GM23338 (cell line): ENCODE results near the gene XPO6. TPM values are rescaled to one million over a fixed set of nuclear protein-coding genes. Genes with fewer than 3 reads are reported as not detected.

Experiments used
- ATAC-seq: fragments of 200-7000 bp; cut with Tn5 transposase; 3 replicates; pipeline ENCODE4 v1.9.1; 2020
- DNase-seq: peaks from one replicate; pipeline ENCODE4 v3.0.0-alpha.2; 2015; ENCODE audit warnings: low spot score
- H2AFZ ChIP-seq: fragments of 200-600 bp; sonication (generic); 2 replicates; pipeline ENCODE4 v1.8.0; 2016; ENCODE audit warnings: antibody characterized with exemption, mild to moderate bottlenecking, moderate library complexity
- H3F3A ChIP-seq: fragments of 200-600 bp; sonication (generic); replicated peaks from 2 replicates; pipeline ENCODE4 v1.8.0; 2017; ENCODE audit warnings: antibody characterized with exemption, mixed run types, low read depth
- H3K27ac ChIP-seq: fragments of 200-600 bp; sonication (generic); 2 replicates; pipeline ENCODE4 v1.6.1; 2016; ENCODE audit warnings: low read depth
- H3K27me3 ChIP-seq: fragments of 200-600 bp; sonication (generic); 2 replicates; pipeline ENCODE4 v1.8.0; 2016; ENCODE audit warnings: mild to moderate bottlenecking, mixed run types, moderate library complexity; ENCODE audit not compliant: insufficient read depth
- H3K36me3 ChIP-seq: fragments of 200-600 bp; sonication (generic); 2 replicates; pipeline ENCODE4 v1.8.0; 2016; ENCODE audit warnings: mild to moderate bottlenecking; ENCODE audit not compliant: insufficient read depth
- H3K4me1 ChIP-seq: fragments of 200-600 bp; sonication (generic); 2 replicates; pipeline ENCODE4 v1.8.0; 2016; ENCODE audit warnings: mild to moderate bottlenecking, moderate library complexity; ENCODE audit not compliant: insufficient read depth
- H3K4me2 ChIP-seq: fragments of 200-600 bp; sonication (generic); 2 replicates; pipeline ENCODE4 v1.7.1; 2017; ENCODE audit warnings: mixed run types
- H3K4me3 ChIP-seq: fragments of 200-600 bp; sonication (generic); 2 replicates; pipeline ENCODE4 v1.6.1; 2016; ENCODE audit warnings: mixed run types
- H3K79me2 ChIP-seq: fragments of 200-600 bp; sonication (generic); replicated peaks from 2 replicates; pipeline ENCODE4 v1.8.0; 2017; ENCODE audit warnings: mild to moderate bottlenecking; ENCODE audit not compliant: insufficient read depth
- H3K9me2 ChIP-seq: fragments of 200-600 bp; sonication (generic); 2 replicates; pipeline ENCODE4 v1.8.0; 2017; ENCODE audit not compliant: insufficient read depth
- H4K20me1 ChIP-seq: fragments of 200-600 bp; sonication (generic); replicated peaks from 2 replicates; pipeline ENCODE4 v1.8.0; 2017; ENCODE audit warnings: mild to moderate bottlenecking; ENCODE audit not compliant: insufficient read depth
- H3K27ac Mint-ChIP-seq: 2 replicates; pipeline ENCODE4 v1.8.0; 2020; ENCODE audit warnings: inconsistent platforms, mild to moderate bottlenecking, moderate library complexity, mixed read lengths
- H3K27me3 Mint-ChIP-seq: 3 replicates; pipeline ENCODE4 v1.8.0; 2022; ENCODE audit warnings: low read depth, mild to moderate bottlenecking, moderate library complexity, mixed read lengths, inconsistent platforms; ENCODE audit not compliant: insufficient read depth, poor library complexity
- H3K36me3 Mint-ChIP-seq: 3 replicates; pipeline ENCODE4 v1.8.0; 2021; ENCODE audit warnings: low read depth, mild to moderate bottlenecking, inconsistent platforms, moderate library complexity, mixed read lengths
- H3K4me1 Mint-ChIP-seq: 3 replicates; pipeline ENCODE4 v1.8.0; 2020; ENCODE audit warnings: mild to moderate bottlenecking, inconsistent platforms, mixed read lengths
- H3K4me3 Mint-ChIP-seq: 3 replicates; pipeline ENCODE4 v1.8.0; 2021; ENCODE audit warnings: moderate library complexity, mild to moderate bottlenecking, inconsistent platforms, mixed read lengths
- H3K9me3 Mint-ChIP-seq: 3 replicates; pipeline ENCODE4 v1.8.0; 2020; ENCODE audit warnings: moderate library complexity, mild to moderate bottlenecking, inconsistent platforms, mixed read lengths
- CREB1 ChIP-seq: fragments of 250-450 bp; sonication (Bioruptor Pico); IDR thresholded peaks from 2 replicates; pipeline ENCODE4 v1.5.0; 2020; ENCODE audit warnings: low read depth, mild to moderate bottlenecking, moderate library complexity
- ETS1 ChIP-seq: IDR thresholded peaks from 2 replicates; pipeline ENCODE4 v1.6.1; 2016; ENCODE audit warnings: antibody characterized with exemption
- EZH2 ChIP-seq: fragments of 200-600 bp; sonication (generic); IDR thresholded peaks from one replicate; pipeline ENCODE4 v1.8.0; 2017; ENCODE audit warnings: antibody characterized with exemption, mild to moderate bottlenecking, low read depth; ENCODE audit not compliant: unreplicated experiment
- EZH2phosphoT487 ChIP-seq: fragments of 200-600 bp; sonication (generic); IDR thresholded peaks from one replicate; pipeline ENCODE4 v1.8.1; 2018; ENCODE audit warnings: antibody characterized with exemption; ENCODE audit not compliant: unreplicated experiment
- POLR2AphosphoS5 ChIP-seq: IDR thresholded peaks from 2 replicates; pipeline ENCODE4 v1.6.1; 2016; ENCODE audit warnings: antibody characterized with exemption, low read depth
- STAT1 ChIP-seq: IDR thresholded peaks from one replicate; pipeline ENCODE4 v1.6.1; 2016; ENCODE audit warnings: antibody characterized with exemption; ENCODE audit not compliant: unreplicated experiment
- ZNF114 ChIP-seq: fragments of 250-450 bp; sonication (Bioruptor Pico); IDR thresholded peaks from 2 replicates; pipeline ENCODE4 v1.5.0; 2020; ENCODE audit warnings: mild to moderate bottlenecking, moderate library complexity
- ZNF331 ChIP-seq: fragments of 250-450 bp; sonication (Bioruptor Pico); IDR thresholded peaks from 2 replicates; pipeline ENCODE4 v1.5.0; 2020; ENCODE audit warnings: low read depth, mild to moderate bottlenecking, moderate library complexity
- ZNF462 ChIP-seq: fragments of 250-450 bp; sonication (Bioruptor Pico); IDR thresholded peaks from 2 replicates; pipeline ENCODE4 v1.5.0; 2020; ENCODE audit warnings: mild to moderate bottlenecking, moderate library complexity
- polyA plus RNA-seq: library from polyadenylated mRNA; unstranded; fragments of >200 nt; fragmentation: Nextera tagmentation; extraction: Ambion mirVana; gene quantifications from 2 replicates; pipeline ENCODE4 v1.2.1, GENCODE V29; 2016
- total RNA-seq: library from RNA; depleted of rRNA; stranded (reverse); fragments of >200 nt; shearing (Covaris generic); gene quantifications from 2 replicates; pipeline ENCODE4 v1.2.3, GENCODE V29; 2014

Gene XPO6
- total and polyA plus RNA-seq, 2 experiments from 2014 or later = 83.9 to 178 TPM

GRCh38 chr16:28133666-28134065 lies 78.1 kb downstream of the XPO6 start (continued):
- TF ChIP-seq ZNF462 (CRISPR knock-in tag) (no peak), STAT1 (no peak), POLR2AphosphoS5 (no peak), EZH2 (no peak), CREB1 (CRISPR knock-in tag) (no peak)

- no peak overlapping the region for H3K4me3 Mint-ChIP-seq
- no peak for DNase-seq
- no peaks in the 10 kb centered on the region for H3K9me3 Mint-ChIP-seq
- no peaks in the 10 kb centered on the region for H3K4me1 ChIP-seq
- no peak overlapping the region for H3K4me3 ChIP-seq
- H3K27me3 ChIP-seq = no peaks in the 10 kb centered on the region
- H3K9me2 ChIP-seq = no peaks in the 10 kb centered on the region
- no peak overlapping the region for H2AFZ ChIP-seq
- no peaks in the 10 kb centered on the region for H3F3A ChIP-seq
- peaks cover 13% of the 10 kb centered on the region; the same call in 2 of the 3 replicates for H3K4me1 Mint-ChIP-seq
- H3K36me3 Mint-ChIP-seq = peaks cover 82% of the 10 kb centered on the region
- H4K20me1 ChIP-seq = peaks cover 8% of the 10 kb centered on the region; the same call in 1 of the 2 replicates
- no peak overlapping the region for H3K4me2 ChIP-seq
- peaks cover 17% of the 10 kb centered on the region; the same call in 1 of the 2 replicates for H3K79me2 ChIP-seq
- peaks cover 25% of the 10 kb centered on the region; the same call in 1 of the 2 replicates for H3K36me3 ChIP-seq
- H3K27me3 Mint-ChIP-seq = peaks cover 2% of the 10 kb centered on the region
- H3K27ac ChIP-seq = no peak overlapping the region; the same call in 1 of the 2 replicates
- no peak for ATAC-seq
- no peak overlapping the region; the same call in 1 of the 2 replicates for H3K27ac Mint-ChIP-seq
- TF ChIP-seq EZH2phosphoT487 (no peak), ZNF331 (CRISPR knock-in tag) (no peak), ZNF114 (CRISPR knock-in tag) (no peak), CREB1 (CRISPR knock-in tag) (no peak), STAT1 (no peak), ETS1 (no peak)
Measured at GRCh38 chr16:28131743-28132393, 79.9 kb downstream of the XPO6 start.
